Measurements from ENCODE around the gene DIPK2B.

- TF ChIP-seq MXD4 (CRISPR knock-in tag; IDR thresholded peaks at IDR 0.05) = no peak
- TF ChIP-seq IRF2 (CRISPR knock-in tag; IDR thresholded peaks at IDR 0.05) = no peak
- no peak for TF ChIP-seq ZBTB33 (CRISPR knock-in tag; IDR thresholded peaks at IDR 0.05)
- TF ChIP-seq ZNF331 (CRISPR knock-in tag; IDR thresholded peaks at IDR 0.05) = no peak
- TF ChIP-seq REST (IDR thresholded peaks at IDR 0.05; ENCODE audit: borderline replicate concordance in 1 of 2, low read depth in 1 of 2, low read length in 2 of 2) = no peak
- TF ChIP-seq POLR2AphosphoS5 (IDR thresholded peaks at IDR 0.05; ENCODE audit: low read depth, low read length) = no peak
- no peak for TF ChIP-seq ZBTB14 (CRISPR knock-in tag; IDR thresholded peaks at IDR 0.05)
- TF ChIP-seq CTCF (CRISPR knock-in tag; IDR thresholded peaks at IDR 0.05) = no peak
- no peak for TF ChIP-seq ZBTB26 (CRISPR knock-in tag; IDR thresholded peaks at IDR 0.05; ENCODE audit: borderline replicate concordance)
- TF ChIP-seq PBX3 (CRISPR knock-in tag; IDR thresholded peaks at IDR 0.05; ENCODE audit: borderline replicate concordance) = no peak
- TF ChIP-seq MEIS1 (CRISPR knock-in tag; IDR thresholded peaks at IDR 0.05; ENCODE audit: borderline replicate concordance) = no peak
- TF ChIP-seq RXRA (CRISPR knock-in tag; IDR thresholded peaks at IDR 0.05) = no peak
- TF ChIP-seq HNRNPK (IDR thresholded peaks at IDR 0.05; ENCODE audit: low read depth, low read length, poor library complexity, severe bottlenecking) = no peak
These were observed 29.7 kb upstream of the DIPK2B start for GRCh38 chrX:45230410-45230809.
